Stimulated activated effector memory CD8-positive, alpha-beta T cell treated with anti-CD3 and anti-CD28 coated beads, Interleukin-12 subunit alpha, Interleukin-12 subunit beta, amount 100 ng/mL, for 72 hours (primary cell): Measurements from ENCODE around the gene SH3GLB1.
A peak's percentile ranks its signal among the peaks of the same experiment; 100 is the strongest.

Source experiments
- ATAC-seq: fragments of 150-1000 bp; cut with Tn5 transposase; 2 replicates; pipeline ENCODE4 v1.10.0; 2021
- DNase-seq, 2 donors: peaks; one replicate each; pipeline ENCODE4 v3.0.0; 2021 to 2022; ENCODE audit warnings: low spot score in 2 of 2
- H3K27ac Mint-ChIP-seq: one replicate; pipeline ENCODE4 v1.8.0; 2022; ENCODE audit warnings: mild to moderate bottlenecking, mixed read lengths
- H3K36me3 Mint-ChIP-seq: one replicate; pipeline ENCODE4 v1.8.0; 2022; ENCODE audit warnings: mild to moderate bottlenecking, mixed read lengths
- H3K4me1 Mint-ChIP-seq: one replicate; pipeline ENCODE4 v1.8.0; 2022; ENCODE audit warnings: mixed read lengths
- H3K4me3 Mint-ChIP-seq: one replicate; pipeline ENCODE4 v1.8.0; 2022; ENCODE audit warnings: mild to moderate bottlenecking, mixed read lengths
- H3K9me3 Mint-ChIP-seq: one replicate; pipeline ENCODE4 v1.8.0; 2022; ENCODE audit warnings: mixed read lengths

Gene SH3GLB1

DNA sequence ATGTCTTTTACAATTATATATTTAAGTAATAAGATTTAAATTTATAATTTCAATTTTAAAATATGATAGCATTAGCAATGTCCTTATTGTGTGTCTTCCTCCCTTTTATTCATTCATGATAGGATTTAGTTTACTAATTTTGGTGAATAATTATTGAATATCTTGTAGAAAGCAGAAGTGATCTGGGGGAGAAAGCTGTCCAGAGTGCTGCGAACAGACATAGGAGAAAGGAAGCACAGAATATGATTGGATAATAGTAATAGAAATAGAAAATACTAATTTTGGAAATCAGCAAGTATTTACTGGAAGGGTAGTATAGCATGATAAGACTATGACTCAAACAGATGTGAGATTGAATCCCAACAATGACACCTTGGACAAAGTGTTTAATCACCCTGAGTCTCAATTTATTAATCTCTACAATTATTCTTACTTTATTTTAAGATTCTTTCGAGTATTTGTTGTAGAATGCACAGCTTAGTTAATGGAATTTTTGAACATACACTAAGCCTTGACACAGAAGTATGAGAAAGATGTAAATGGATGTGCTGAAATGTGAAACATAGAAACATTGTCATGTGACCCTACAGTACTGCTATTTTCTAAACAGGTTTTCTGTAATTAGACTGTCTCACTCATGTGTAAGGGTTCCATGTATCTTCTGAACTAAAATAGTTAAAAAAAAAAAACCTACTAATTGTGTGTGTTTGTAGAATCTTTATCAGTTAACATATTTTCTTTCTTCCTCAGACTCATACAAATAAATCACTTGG, 7.9 kb downstream of the SH3GLB1 start:
- peaks cover 46% of the 10 kb centered on the region for H3K36me3 Mint-ChIP-seq
- H3K27ac Mint-ChIP-seq, result no peak overlapping the region
- H3K4me1 Mint-ChIP-seq, result peaks cover 35% of the 10 kb centered on the region
- ATAC-seq (no peak), DNase-seq (no peak)
- no peak overlapping the region for H3K4me3 Mint-ChIP-seq
- no peaks in the 10 kb centered on the region for H3K9me3 Mint-ChIP-seq

DNA sequence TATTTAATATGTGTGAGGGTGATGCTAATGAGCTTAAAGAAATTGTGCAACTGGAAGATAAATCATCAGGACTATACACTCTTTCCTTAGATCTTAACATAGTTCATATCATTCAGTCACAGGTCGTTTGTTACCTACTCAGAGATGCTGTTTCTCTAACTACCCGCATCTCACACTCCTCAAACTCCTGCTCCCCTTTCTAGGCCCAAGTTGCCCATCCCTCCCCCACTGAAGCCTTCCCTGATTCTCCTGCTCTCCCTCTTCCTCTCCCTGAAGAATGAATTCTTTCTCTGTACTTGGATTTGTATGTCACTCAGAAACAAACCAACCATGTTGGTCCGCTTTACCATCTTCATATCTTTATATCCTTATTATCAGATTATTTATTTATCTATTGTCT, 9.1 kb downstream of the SH3GLB1 start:
- no peak for DNase-seq
- Mint-ChIP-seq H3K4me1 (peaks cover 29% of the 10 kb centered on the region), H3K27ac (no peak overlapping the region), H3K4me3 (no peak overlapping the region), H3K9me3 (no peaks in the 10 kb centered on the region), H3K36me3 (peaks cover 52% of the 10 kb centered on the region)
- ATAC-seq, result no peak

DNA sequence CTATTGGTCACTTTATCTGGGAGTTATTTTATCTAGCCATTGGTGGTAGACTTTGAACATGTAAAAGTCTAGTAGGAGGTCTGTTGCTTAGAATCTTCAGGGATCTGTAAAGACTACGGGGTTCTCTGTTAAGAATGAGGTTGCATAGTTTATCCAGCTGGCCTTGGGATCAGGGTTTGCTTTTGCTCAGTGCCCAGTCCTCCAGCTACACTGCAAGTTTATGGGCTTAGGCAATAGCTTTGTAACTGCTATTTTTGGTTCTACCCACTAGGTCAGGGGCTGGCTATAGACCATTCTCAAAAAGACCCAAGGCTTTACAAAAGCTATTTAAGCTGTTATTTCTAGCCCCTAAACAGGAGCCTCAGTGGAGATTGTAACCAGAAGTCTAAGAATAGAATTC, 9.8 kb downstream of the SH3GLB1 start:
- Mint-ChIP-seq H3K4me1 (peaks cover 25% of the 10 kb centered on the region), H3K9me3 (no peaks in the 10 kb centered on the region), H3K4me3 (no peak overlapping the region), H3K27ac (no peak overlapping the region), H3K36me3 (peaks cover 59% of the 10 kb centered on the region)
- ATAC-seq (no peak), DNase-seq (no peak)

DNA sequence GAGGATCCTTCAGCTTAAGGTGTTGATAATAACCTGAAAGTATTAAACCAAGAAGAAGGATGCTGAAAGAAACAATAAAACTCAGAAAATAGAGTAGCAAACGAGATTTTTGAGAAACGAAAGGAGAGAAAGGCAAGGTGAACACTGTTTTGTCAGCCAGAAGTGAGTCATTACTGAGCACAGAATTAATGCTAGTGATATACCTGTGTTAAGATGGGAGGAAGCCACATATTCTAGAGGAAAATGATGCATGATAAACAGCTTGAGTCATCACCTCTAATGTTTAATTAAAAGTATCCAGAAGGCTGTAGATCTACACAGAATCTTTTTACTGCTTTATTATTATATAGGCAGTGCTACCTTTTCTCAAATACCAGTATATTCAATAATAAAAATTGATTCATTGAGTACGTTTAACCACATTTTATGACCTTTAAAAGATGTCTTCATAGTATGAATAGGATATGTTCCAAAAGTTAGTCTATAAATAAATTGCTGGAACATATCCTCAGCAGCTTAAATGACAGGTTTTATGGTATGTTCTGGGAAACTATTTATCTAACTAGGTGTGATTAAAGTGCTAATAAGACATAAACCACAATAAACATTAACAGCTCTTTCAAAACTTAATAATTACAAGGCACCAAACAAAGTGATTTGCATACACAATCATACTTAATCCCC, 10.3 kb downstream of the SH3GLB1 start:
- Mint-ChIP-seq H3K27ac (peak overlapping the region; percentile 26), H3K4me1 (peaks cover 23% of the 10 kb centered on the region), H3K9me3 (no peaks in the 10 kb centered on the region), H3K4me3 (no peak overlapping the region), H3K36me3 (peaks cover 64% of the 10 kb centered on the region)
- DNase-seq (no peak), ATAC-seq (peak; percentile 70)

DNA sequence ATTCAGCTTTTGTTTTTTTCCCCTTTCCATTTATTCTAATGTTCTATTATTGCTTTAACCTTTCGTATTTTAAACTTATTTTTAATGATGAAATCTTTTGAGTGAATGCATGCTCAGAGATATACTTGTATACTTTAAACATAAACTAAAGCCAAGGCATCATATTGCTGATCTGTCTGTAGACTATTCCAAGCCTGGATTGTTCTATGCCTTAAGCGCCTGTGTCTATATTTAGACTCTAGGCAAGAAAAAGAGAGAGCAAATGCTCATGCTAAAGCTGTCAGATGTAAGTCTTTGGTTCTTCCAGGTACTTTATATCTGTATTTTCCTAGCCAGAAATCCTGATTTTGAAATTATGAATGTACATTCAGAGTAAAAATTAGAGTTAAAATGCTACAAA, 14.4 kb downstream of the SH3GLB1 start:
- H3K36me3 Mint-ChIP-seq, result peaks cover 88% of the 10 kb centered on the region
- ATAC-seq, result no peak
- H3K9me3 Mint-ChIP-seq, result no peaks in the 10 kb centered on the region
- H3K4me1 Mint-ChIP-seq, result peaks cover 11% of the 10 kb centered on the region
- no peak overlapping the region for H3K27ac Mint-ChIP-seq
- DNase-seq, result no peak
- no peak overlapping the region for H3K4me3 Mint-ChIP-seq

DNA sequence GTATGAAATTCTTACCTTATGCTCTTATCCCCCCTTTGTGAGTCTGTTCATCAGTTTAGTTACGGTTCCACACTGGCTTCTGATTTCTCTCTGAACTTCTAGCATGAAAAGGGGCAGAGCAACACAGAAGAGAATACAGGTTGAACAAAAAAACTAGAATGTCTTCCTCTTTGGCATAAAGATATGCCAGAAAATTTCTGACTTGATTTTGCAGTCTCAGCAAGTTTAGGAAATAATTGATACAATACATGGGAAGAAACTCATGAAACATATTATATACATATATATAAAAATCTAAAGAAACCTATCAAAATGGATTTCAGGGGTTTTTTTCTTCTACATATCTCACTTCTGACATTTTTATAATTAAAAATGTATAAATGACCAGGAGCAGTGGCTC, 27.0 kb downstream of the SH3GLB1 start:
- H3K4me3 Mint-ChIP-seq, result no peak overlapping the region
- H3K4me1 Mint-ChIP-seq, result no peaks in the 10 kb centered on the region
- H3K27ac Mint-ChIP-seq, result no peak overlapping the region
- DNase-seq, result no peak
- H3K36me3 Mint-ChIP-seq, result peaks cover 92% of the 10 kb centered on the region
- ATAC-seq, result no peak
- no peaks in the 10 kb centered on the region for H3K9me3 Mint-ChIP-seq

DNA sequence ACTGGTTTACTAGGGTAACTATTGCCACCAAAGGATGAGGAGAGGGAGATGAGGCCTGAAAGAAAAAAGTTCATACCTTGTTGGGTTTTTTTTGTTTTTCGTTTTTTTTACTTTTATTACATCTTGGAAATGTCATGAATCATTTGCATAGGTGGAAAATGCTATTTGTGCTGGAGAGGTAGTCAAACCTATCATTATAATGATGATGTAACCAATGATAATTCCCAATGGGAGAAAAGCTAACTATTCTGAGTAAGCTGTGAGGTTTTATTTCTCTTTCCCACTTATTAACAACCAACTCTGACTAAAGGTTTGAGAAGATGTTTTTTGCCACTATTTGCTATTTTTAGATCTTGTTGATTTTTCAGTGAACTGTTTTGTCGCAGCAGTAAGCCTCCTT, 29.0 kb downstream of the SH3GLB1 start:
- DNase-seq, result no peak
- Mint-ChIP-seq H3K4me1 (peaks cover 7% of the 10 kb centered on the region), H3K27ac (no peak overlapping the region), H3K36me3 (peaks cover 92% of the 10 kb centered on the region), H3K9me3 (no peaks in the 10 kb centered on the region), H3K4me3 (no peak overlapping the region)
- no peak for ATAC-seq

DNA sequence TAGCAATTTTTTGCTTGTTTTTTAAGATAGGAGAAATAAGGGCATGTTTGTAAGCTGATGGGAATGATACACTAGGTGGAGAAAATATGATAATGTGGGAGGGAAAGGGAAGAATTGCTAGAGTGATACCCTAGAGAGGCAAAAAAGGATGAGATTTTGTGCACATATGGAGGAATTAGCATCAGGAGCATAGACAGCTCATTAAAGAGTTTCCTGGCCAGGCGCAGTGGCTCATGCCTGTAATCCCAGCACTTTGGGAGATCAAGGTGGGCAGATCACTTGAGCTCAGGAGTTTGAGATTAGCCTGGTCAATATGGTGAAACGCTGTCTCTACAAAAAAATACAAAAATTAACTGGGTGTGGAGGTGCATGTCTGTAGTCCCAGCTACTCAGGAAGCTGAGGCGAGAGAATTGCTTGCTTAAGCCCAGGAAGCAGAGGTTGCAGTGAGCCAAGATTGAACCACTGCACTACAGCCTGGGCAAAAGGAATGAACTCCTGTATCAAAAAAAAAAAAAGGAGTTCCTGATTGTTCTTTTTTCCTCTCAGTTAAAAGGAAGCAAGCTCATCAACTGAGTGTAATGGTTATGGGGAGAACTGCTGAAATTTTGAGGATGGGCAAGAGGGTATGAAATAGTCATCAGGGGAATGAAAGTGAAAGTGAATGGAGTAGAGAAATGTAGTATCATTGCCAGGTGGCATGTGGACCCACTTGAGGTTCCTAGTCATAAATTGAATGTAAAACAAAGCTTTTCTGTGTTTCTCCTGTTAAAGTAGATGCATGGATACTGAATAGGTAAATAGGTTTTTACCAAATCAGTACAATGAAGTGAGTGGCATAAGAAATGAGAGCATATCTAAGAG, 35.5 kb downstream of the SH3GLB1 start:
- no peak overlapping the region for H3K4me3 Mint-ChIP-seq
- no peak overlapping the region for H3K27ac Mint-ChIP-seq
- peaks cover 7% of the 10 kb centered on the region for H3K4me1 Mint-ChIP-seq
- H3K36me3 Mint-ChIP-seq, result peaks cover 35% of the 10 kb centered on the region
- ATAC-seq, result peak; percentile 67
- no peak for DNase-seq
- no peaks in the 10 kb centered on the region for H3K9me3 Mint-ChIP-seq

DNA sequence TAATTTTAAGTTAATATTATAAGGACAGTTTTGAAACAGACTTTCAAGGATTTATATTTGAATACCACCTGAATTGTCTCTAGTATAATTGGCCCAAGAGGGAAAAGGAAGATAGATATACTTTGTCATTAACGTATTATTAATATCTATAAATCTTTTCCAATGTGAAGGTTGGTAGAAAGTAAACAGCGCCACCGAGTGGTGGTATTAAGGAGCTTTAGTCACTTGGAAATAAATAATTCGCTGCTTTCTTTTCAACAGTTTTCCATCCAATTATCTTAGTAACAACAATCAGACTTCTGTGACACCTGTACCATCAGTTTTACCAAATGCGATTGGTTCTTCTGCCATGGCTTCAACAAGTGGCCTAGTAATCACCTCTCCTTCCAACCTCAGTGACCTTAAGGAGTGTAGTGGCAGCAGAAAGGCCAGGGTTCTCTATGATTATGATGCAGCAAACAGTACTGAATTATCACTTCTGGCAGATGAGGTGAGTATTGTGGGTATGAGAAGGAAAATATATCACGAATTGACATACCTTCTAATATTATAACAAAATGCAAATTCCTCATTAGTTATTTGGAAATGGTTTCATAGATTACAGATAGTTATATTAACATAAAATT, 37.7 kb downstream of the SH3GLB1 start:
- Mint-ChIP-seq H3K36me3 (peaks cover 26% of the 10 kb centered on the region), H3K4me3 (no peak overlapping the region), H3K9me3 (no peaks in the 10 kb centered on the region), H3K4me1 (peaks cover 7% of the 10 kb centered on the region), H3K27ac (no peak overlapping the region)
- no peak for ATAC-seq
- DNase-seq, result no peak

DNA sequence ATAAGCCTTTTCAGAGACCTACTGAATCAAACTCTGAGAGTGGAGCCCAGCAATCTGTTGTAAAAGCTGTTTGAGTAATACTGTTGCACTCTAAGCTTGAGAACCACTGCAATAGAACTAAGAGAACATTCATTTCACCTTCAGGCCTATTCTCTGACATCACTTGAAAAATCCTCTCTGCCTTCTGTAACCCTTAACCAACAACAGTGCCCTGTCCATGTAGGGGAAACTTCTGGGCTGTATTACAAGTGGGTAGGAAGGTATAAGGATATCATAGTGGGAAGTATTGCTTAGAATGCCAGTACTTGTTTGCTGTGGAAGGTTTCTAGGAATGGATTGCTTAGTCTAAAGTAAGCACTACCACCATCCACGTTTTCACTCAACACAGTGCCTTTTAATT, 42.9 kb downstream of the SH3GLB1 start:
- Mint-ChIP-seq H3K4me1 (peaks cover 15% of the 10 kb centered on the region), H3K27ac (peak overlapping the region; percentile 43), H3K4me3 (no peak overlapping the region), H3K9me3 (no peaks in the 10 kb centered on the region), H3K36me3 (peaks cover 13% of the 10 kb centered on the region)
- ATAC-seq (peak; percentile 12), DNase-seq (no peak)

DNA sequence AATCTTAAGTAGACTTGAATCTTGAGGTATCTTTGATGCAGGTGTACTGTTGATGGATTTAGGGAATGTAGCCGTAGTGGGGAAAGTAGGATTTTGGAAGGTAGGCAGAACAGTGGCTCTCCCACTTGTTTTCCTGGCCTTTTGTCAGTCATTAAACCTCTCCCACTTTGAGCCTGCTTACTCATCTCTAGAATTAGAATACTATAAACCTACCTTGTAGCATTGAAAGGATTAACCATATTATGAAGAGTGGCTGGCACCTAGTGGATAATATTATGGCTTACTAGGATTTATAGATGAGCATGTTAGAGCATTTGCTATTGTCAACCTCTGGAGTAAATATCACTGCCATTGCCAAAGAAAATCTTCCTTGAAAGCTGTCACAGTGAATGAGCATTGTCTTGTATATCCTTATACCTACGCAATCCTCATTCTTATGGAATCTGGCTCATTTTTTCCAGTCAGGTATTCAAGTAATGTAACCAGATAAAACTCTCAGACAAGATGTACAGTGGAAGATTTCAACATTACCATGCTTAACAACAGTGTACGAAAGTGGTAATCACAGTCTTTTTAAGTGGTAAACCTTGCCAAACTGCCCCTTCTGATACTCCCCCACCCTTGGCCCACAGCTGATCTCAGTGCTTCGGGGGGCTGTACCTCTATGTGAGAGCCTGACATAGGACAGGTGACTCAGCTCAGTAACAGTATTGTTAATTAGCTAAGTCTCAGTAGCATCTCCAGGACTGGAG, 44.4 kb downstream of the SH3GLB1 start:
- DNase-seq (no peak), ATAC-seq (peak; percentile 31)
- Mint-ChIP-seq H3K4me3 (no peak overlapping the region), H3K36me3 (peaks cover 13% of the 10 kb centered on the region), H3K4me1 (peaks cover 15% of the 10 kb centered on the region), H3K27ac (peak overlapping the region; percentile 40), H3K9me3 (no peaks in the 10 kb centered on the region)

DNA sequence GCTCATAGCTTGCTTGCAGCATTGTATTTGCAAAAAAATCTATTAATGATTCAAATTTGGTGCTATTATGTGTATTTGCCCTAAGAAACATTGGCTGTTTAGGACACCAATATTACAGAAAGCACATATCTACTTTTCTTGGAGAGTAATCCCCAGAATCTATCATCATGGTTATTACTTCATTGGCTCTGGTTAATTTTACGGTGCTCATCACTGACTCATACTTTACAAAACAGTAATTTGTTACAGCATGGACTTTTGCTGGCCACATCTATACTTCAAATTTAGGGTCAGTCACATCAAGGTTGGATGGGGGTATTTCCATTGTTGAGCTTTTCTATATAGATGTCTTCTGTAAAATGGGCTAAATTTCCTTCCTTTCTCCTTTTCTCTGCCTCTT, 45.7 kb downstream of the SH3GLB1 start:
- Mint-ChIP-seq H3K27ac (peak overlapping the region; percentile 2), H3K9me3 (no peaks in the 10 kb centered on the region), H3K4me1 (peaks cover 15% of the 10 kb centered on the region), H3K36me3 (peaks cover 13% of the 10 kb centered on the region), H3K4me3 (no peak overlapping the region)
- peak; percentile 26 for ATAC-seq
- DNase-seq, result no peak

DNA sequence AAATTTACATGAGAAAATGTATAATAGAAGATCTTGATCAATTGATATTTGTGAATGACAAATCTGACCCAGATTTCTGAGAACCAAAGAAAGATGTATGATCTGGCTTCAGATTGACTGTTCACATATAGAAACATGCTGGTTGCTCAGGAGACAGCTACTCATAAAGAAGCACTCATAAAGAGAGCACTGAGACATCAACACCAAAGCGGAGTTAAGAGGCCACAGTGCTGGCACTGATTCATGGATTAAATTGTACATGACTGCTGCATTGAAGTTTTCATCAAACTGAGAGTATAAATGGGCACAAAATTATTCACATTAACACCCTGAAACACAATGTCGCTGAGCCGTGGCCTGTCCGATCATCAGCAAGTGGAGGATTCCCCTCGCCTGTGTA, 46.2 kb downstream of the SH3GLB1 start:
- no peaks in the 10 kb centered on the region for H3K9me3 Mint-ChIP-seq
- peaks cover 12% of the 10 kb centered on the region for H3K36me3 Mint-ChIP-seq
- peaks cover 15% of the 10 kb centered on the region for H3K4me1 Mint-ChIP-seq
- H3K27ac Mint-ChIP-seq, result peak overlapping the region; percentile 2
- no peak for DNase-seq
- peak; percentile 94 for ATAC-seq
- no peak overlapping the region for H3K4me3 Mint-ChIP-seq

DNA sequence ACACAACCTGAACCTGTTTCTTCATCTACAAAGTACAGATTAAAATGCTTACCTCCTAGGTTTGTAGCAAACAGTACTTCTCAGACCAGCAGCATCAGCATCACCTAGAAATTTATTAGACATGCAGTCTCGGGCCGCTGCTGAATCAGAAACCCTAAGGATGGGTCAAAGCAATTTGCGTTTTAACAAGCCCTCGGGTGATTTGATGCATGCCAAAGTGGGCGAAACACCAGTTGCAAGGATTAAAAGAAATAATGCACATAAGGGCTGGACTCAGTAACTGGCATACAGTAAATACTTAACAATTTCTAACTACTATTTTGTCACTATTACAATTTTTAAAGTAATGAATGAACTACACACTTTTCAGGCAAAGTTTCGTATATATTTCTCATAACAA, 47.5 kb downstream of the SH3GLB1 start:
- H3K9me3 Mint-ChIP-seq, result no peaks in the 10 kb centered on the region
- no peak overlapping the region for H3K27ac Mint-ChIP-seq
- peaks cover 15% of the 10 kb centered on the region for H3K4me1 Mint-ChIP-seq

More for the DNA sequence above, 47.5 kb downstream of the SH3GLB1 start:
- Mint-ChIP-seq H3K36me3 (no peaks in the 10 kb centered on the region), H3K4me3 (no peak overlapping the region)
- ATAC-seq (no peak), DNase-seq (no peak)
